ENCODE results near the gene EXOSC6. TPM values are rescaled to one million over a fixed set of nuclear protein-coding genes. Genes with fewer than 3 reads are reported as not detected.
"Not testable (repeated sequence)": the region's sequence is repeated elsewhere in the genome, so short reads cannot be mapped to it uniquely, and the experiment has no call there.

Gene EXOSC6
- total and polyA plus RNA-seq, 2 of the 4 experiments (the other 2 are of a cell fraction): 5.8 to 7.0 TPM

GRCh38 chr16:70226024-70226423 is 25.7 kb downstream of the EXOSC6 start:
- in situ Hi-C loops (cut with MboI; ENCODE audit: low sequenced_read_pairs); H3K79me1 ChIP-seq (ENCODE audit: low read depth in 1 of 2, low read length in 2 of 2); H3K56ac ChIP-seq (ENCODE audit: extremely low read depth, insufficient read depth, low read length); H3K9me1 ChIP-seq (ENCODE audit: insufficient read depth, low read length); H3K4me1 ChIP-seq (ENCODE audit: control insufficient read depth, insufficient read depth, low read length); H3K4me3 ChIP-seq (ENCODE audit: insufficient read depth, low read depth, low read length); H2BK5ac ChIP-seq (ENCODE audit: low read depth, low read length, poor library complexity, severe bottlenecking); H3K4ac ChIP-seq (ENCODE audit: low read depth, low read length); dilution Hi-C loops (cut with HindIII; ENCODE audit: low sequenced_read_pairs, unreplicated experiment); H2AK9ac ChIP-seq (replicated peaks; ENCODE audit: low read depth, low read length, poor library complexity); DNase-seq; H3K18ac ChIP-seq (ENCODE audit: low read depth, low read length); H4K20me1 ChIP-seq (ENCODE audit: insufficient read depth, low read length); POLR2A ChIA-PET (ENCODE audit: unreplicated experiment); H3K9me3 ChIP-seq (ENCODE audit: control insufficient read depth, insufficient read depth, low read length); H2AK5ac ChIP-seq (ENCODE audit: low read depth, low read length); intact Hi-C loops (cut with micrococcal nuclease); H2BK20ac ChIP-seq (ENCODE audit: low read depth, low read length); ATAC-seq (ENCODE audit: low read depth); H2BK15ac ChIP-seq (ENCODE audit: low read depth, low read length); H3K14ac ChIP-seq (replicated peaks; ENCODE audit: low read depth, low read length); H4K5ac ChIP-seq (ENCODE audit: low read depth, low read length); H2BK120ac ChIP-seq (ENCODE audit: low read depth, low read length); CTCF ChIA-PET; H3K36me3 ChIP-seq (ENCODE audit: control insufficient read depth, insufficient read depth, low read length); H3K27ac ChIP-seq (ENCODE audit: insufficient read depth, low read length); H2AFZ ChIP-seq (replicated peaks; ENCODE audit: low read length, poor library complexity); H4K91ac ChIP-seq (ENCODE audit: insufficient read depth, low read depth, low read length); H3K27me3 ChIP-seq (ENCODE audit: control insufficient read depth, insufficient read depth, low read length); H4K8ac ChIP-seq (ENCODE audit: low read depth in 2 of 2, low read length in 2 of 2); H3K4me2 ChIP-seq (ENCODE audit: low read depth, low read length); H3K9ac ChIP-seq (ENCODE audit: low read depth, low read length); H3K23ac ChIP-seq (ENCODE audit: low read depth, low read length); BruUV-seq (replicated peaks): not testable (repeated sequence)

- H4K5ac ChIP-seq (ENCODE audit: low read depth, low read length); H2BK20ac ChIP-seq (ENCODE audit: low read depth, low read length); CTCF ChIA-PET; H3K23ac ChIP-seq (ENCODE audit: low read depth, low read length); H3K18ac ChIP-seq (ENCODE audit: low read depth, low read length); H3K27me3 ChIP-seq (ENCODE audit: control insufficient read depth, insufficient read depth, low read length); H3K79me1 ChIP-seq (ENCODE audit: low read depth in 1 of 2, low read length in 2 of 2); intact Hi-C loops (cut with micrococcal nuclease); H2AK9ac ChIP-seq (replicated peaks; ENCODE audit: low read depth, low read length, poor library complexity); H3K9me1 ChIP-seq (ENCODE audit: insufficient read depth, low read length); H3K4me2 ChIP-seq (ENCODE audit: low read depth, low read length); H4K20me1 ChIP-seq (ENCODE audit: insufficient read depth, low read length); H4K8ac ChIP-seq (ENCODE audit: low read depth in 2 of 2, low read length in 2 of 2); H3K14ac ChIP-seq (replicated peaks; ENCODE audit: low read depth, low read length); H3K4ac ChIP-seq (ENCODE audit: low read depth, low read length); dilution Hi-C loops (cut with HindIII; ENCODE audit: low sequenced_read_pairs, unreplicated experiment); H2AK5ac ChIP-seq (ENCODE audit: low read depth, low read length); H2BK5ac ChIP-seq (ENCODE audit: low read depth, low read length, poor library complexity, severe bottlenecking); H3K36me3 ChIP-seq (ENCODE audit: control insufficient read depth, insufficient read depth, low read length); ATAC-seq (ENCODE audit: low read depth); H2AFZ ChIP-seq (replicated peaks; ENCODE audit: low read length, poor library complexity); H4K91ac ChIP-seq (ENCODE audit: insufficient read depth, low read depth, low read length); BruUV-seq (replicated peaks); POLR2A ChIA-PET (ENCODE audit: unreplicated experiment); H3K9me3 ChIP-seq (ENCODE audit: control insufficient read depth, insufficient read depth, low read length); H3K4me1 ChIP-seq (ENCODE audit: control insufficient read depth, insufficient read depth, low read length); H3K9ac ChIP-seq (ENCODE audit: low read depth, low read length); in situ Hi-C loops (cut with MboI; ENCODE audit: low sequenced_read_pairs); H3K27ac ChIP-seq (ENCODE audit: insufficient read depth, low read length); H2BK120ac ChIP-seq (ENCODE audit: low read depth, low read length); H3K4me3 ChIP-seq (ENCODE audit: insufficient read depth, low read depth, low read length); DNase-seq; H3K56ac ChIP-seq (ENCODE audit: extremely low read depth, insufficient read depth, low read length); H2BK15ac ChIP-seq (ENCODE audit: low read depth, low read length): not testable (repeated sequence)
- WGBS, 2 experiments (ENCODE audit: extremely low coverage in 2 of 2, insufficient read length in 1 of 2): no CpG with 5 or more reads among the region's 4 CpGs
Measured at GRCh38 chr16:70225430-70225829, 26.3 kb downstream of the EXOSC6 start.

Data from IMR-90 (cell line).